ENCODE measurements around the gene IGFN1. TPM values are rescaled to one million over a fixed set of nuclear protein-coding genes. Genes with fewer than 3 reads are reported as not detected.

The IGFN1 gene
- total and polyA plus RNA-seq, 10 of the 15 experiments (the other 5 are each of a cell fraction or from before 2014, with no cell fraction given) = not detected

DNA sequence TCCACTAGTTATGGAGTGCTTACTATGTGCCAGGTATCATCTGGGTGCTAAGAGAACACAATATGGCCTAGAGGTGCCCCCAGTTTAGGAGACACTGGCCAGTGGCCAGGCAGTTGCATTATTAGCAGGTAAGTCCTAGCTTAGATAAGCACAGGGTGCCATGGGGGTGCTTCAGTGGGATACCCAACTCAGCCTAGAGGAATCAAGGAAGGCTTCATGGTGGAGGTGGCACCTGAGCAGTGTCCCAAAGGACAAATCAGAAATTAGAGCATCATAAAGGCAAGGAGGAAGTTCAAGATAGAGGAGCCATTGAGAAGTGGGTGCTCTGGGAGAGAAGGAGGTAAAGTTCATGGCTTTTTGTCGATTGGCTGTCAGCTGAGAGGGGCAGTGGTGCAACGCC lies 60.8 kb downstream of the IGFN1 start:
- POLR2A ChIA-PET = no interaction called here
- CTCF ChIA-PET = interaction anchor here (0.8 to 2.2 kb wide), 3 partner anchors 29 to 112 kb away, joined by 3 to 9 read pairs (median 6); no protein-coding TSS in a partner anchor
- no peak overlapping the region for H3K27ac ChIP-seq (ENCODE audit: control insufficient read depth, insufficient read depth)
- no peaks in the 10 kb centered on the region for H3K4me1 ChIP-seq (ENCODE audit: control insufficient read depth, insufficient read depth, low read length)
- FAIRE-seq = no peak
- ATAC-seq = no peak
- in situ Hi-C loops (cut with MboI) = no loop called here
- intact Hi-C loops (cut with micrococcal nuclease; ENCODE audit: unreplicated experiment) = loop anchor here (5.0 to 10.0 kb wide), 2 partner anchors 96 to 263 kb away; no protein-coding TSS in a partner anchor
- H3K9me3 ChIP-seq (replicated peaks; ENCODE audit: control insufficient read depth, insufficient read depth, low read length) = no peaks in the 10 kb centered on the region
- no peaks in the 10 kb centered on the region for H3K36me3 ChIP-seq (ENCODE audit: control insufficient read depth in 2 of 2, insufficient read depth in 2 of 2, low read length in 1 of 2)
- SMC1A ChIA-PET (ENCODE audit: uncharacterized antibody, unreplicated experiment) = interaction anchor here (1.0 to 1.2 kb wide), 2 partner anchors 77 to 184 kb away, joined by 3 read pairs; no protein-coding TSS in a partner anchor
- H4K20me1 ChIP-seq (ENCODE audit: control insufficient read depth, insufficient read depth) = no peaks in the 10 kb centered on the region
- WGBS (ENCODE audit: insufficient coverage, insufficient replicate concordance, low lambda C conversion rate, missing lambda C conversion rate) = 31% methylated on average over 2 of the region's 2 CpGs
- no peak overlapping the region for H2AFZ ChIP-seq (ENCODE audit: control insufficient read depth, low read depth, low read length)
- H3K4me2 ChIP-seq (ENCODE audit: control insufficient read depth, insufficient read depth) = no peak overlapping the region
- no peaks in the 10 kb centered on the region for H3K79me2 ChIP-seq (ENCODE audit: control insufficient read depth, insufficient read depth, low read length)
- BruUV-seq (replicated peaks) = no TSS peak
- no peak overlapping the region for H3K4me3 ChIP-seq
- RAD21 ChIA-PET (ENCODE audit: unreplicated experiment) = no interaction called here
- H3K9ac ChIP-seq (ENCODE audit: control insufficient read depth, insufficient read depth, low read length) = no peak overlapping the region
- TF ChIP-seq FOS (IDR thresholded peaks at IDR 0.05; ENCODE audit: borderline replicate concordance, extremely low read depth, insufficient read length) = no peak
- TF ChIP-seq SREBF1 (IDR thresholded peaks at IDR 0.05; ENCODE audit: low read length) = no peak
- TF ChIP-seq CBFB (IDR thresholded peaks at IDR 0.05; ENCODE audit: low read depth) = no peak
- TF ChIP-seq NFXL1 (IDR thresholded peaks at IDR 0.05; ENCODE audit: borderline replicate concordance) = no peak
- TF ChIP-seq, protein P1, sequence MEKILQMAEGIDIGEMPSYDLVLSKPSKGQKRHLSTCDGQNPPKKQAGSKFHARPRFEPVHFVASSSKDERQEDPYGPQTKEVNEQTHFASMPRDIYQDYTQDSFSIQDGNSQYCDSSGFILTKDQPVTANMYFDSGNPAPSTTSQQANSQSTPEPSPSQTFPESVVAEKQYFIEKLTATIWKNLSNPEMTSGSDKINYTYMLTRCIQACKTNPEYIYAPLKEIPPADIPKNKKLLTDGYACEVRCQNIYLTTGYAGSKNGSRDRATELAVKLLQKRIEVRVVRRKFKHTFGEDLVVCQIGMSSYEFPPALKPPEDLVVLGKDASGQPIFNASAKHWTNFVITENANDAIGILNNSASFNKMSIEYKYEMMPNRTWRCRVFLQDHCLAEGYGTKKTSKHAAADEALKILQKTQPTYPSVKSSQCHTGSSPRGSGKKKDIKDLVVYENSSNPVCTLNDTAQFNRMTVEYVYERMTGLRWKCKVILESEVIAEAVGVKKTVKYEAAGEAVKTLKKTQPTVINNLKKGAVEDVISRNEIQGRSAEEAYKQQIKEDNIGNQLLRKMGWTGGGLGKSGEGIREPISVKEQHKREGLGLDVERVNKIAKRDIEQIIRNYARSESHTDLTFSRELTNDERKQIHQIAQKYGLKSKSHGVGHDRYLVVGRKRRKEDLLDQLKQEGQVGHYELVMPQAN (conservative IDR thresholded peaks at IDR 0.05) = no peak
- TF ChIP-seq, protein P2, sequence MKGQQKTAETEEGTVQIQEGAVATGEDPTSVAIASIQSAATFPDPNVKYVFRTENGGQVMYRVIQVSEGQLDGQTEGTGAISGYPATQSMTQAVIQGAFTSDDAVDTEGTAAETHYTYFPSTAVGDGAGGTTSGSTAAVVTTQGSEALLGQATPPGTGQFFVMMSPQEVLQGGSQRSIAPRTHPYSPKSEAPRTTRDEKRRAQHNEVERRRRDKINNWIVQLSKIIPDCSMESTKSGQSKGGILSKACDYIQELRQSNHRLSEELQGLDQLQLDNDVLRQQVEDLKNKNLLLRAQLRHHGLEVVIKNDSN (IDR thresholded peaks at IDR 0.05; ENCODE audit: borderline replicate concordance, extremely low read length, insufficient read depth, low read depth, low read length) = no peak
- no peaks in the 10 kb centered on the region for H3K27me3 ChIP-seq (replicated peaks in 1 of 2; ENCODE audit: control insufficient read depth in 2 of 2, insufficient read depth in 2 of 2, low read length in 1 of 2)
- DNase-seq (ENCODE audit: low read depth, low spot score) = no peak

Data from GM12878 (cell line).